HuH-7 (cell line): ENCODE measurements around the gene NEK9.

ENCODE experiments used
- DNase-seq: peaks from one replicate; pipeline ENCODE4 v3.0.0; 2011; ENCODE audit warnings: low spot score

The NEK9 gene

DNA sequence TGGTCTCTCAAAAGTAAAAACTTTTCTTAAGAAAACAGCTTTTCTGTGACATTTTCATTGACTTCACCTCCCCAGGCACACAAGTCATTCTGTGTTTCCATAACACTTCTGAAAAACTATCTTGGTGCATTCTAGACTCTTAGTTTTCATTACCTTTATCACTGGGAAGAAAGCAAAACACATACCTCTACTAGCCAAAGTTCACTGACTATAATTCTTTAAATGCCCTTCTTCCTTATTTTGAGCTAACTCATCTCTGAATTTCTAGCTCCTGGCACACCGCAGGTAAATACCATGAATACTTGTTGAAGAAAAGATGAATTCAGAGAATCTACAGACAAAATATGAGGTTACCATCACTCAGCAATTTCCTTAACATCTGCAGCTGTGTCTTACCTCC lies 96.7 kb downstream of the NEK9 start:
- no peak for DNase-seq
